SU-DHL-6 (cell line): Measurements from ENCODE around the gene MROH8.

Experiments
- H2AFZ ChIP-seq: fragments of 200-600 bp; sonication (generic); 2 replicates; pipeline ENCODE4 v1.6.1; 2014; ENCODE audit warnings: low read depth, mild to moderate bottlenecking, moderate library complexity, mixed read lengths, antibody characterized with exemption, low read length; ENCODE audit not compliant: severe bottlenecking
- H3F3A ChIP-seq: fragments of 200-600 bp; shearing (Covaris generic); 2 replicates; pipeline ENCODE4 v1.6.0; 2016; ENCODE audit warnings: antibody characterized with exemption, mild to moderate bottlenecking; ENCODE audit not compliant: insufficient read depth
- H3K27ac ChIP-seq: fragments of 200-600 bp; sonication (generic); 2 replicates; pipeline ENCODE4 v1.5.1; 2016; ENCODE audit warnings: low read depth, mild to moderate bottlenecking, low read length, moderate library complexity, mixed read lengths
- H3K27me3 ChIP-seq: fragments of 200-600 bp; sonication (generic), shearing (Covaris generic); 2 replicates; pipeline ENCODE4 v1.6.0; 2014; ENCODE audit warnings: mild to moderate bottlenecking, low read length
- H3K36me3 ChIP-seq: fragments of 200-600 bp; sonication (generic); 2 replicates; pipeline ENCODE4 v1.6.1; 2014; ENCODE audit warnings: mild to moderate bottlenecking, low read length, mixed read lengths
- H3K4me2 ChIP-seq: fragments of 300-600, 200-600 bp; shearing (Covaris generic), sonication (generic); 2 replicates; pipeline ENCODE4 v1.6.0; 2014; ENCODE audit warnings: low read length, low read depth, mild to moderate bottlenecking; ENCODE audit not compliant: poor library complexity, severe bottlenecking
- H3K4me3 ChIP-seq: fragments of 200-600 bp; sonication (generic); 2 replicates; pipeline ENCODE4 v1.5.1; 2014; ENCODE audit warnings: antibody characterized with exemption, low read length, mild to moderate bottlenecking, mixed read lengths; ENCODE audit not compliant: insufficient read depth, poor library complexity, severe bottlenecking
- H3K79me2 ChIP-seq: fragments of 200-600 bp; sonication (generic); 2 replicates; pipeline ENCODE4 v1.6.1; 2014; ENCODE audit warnings: mild to moderate bottlenecking, low read length, moderate library complexity; ENCODE audit not compliant: insufficient read depth
- H3K9ac ChIP-seq: fragments of 200-600 bp; sonication (generic); 2 replicates; pipeline ENCODE4 v1.7.0; 2014; ENCODE audit warnings: mild to moderate bottlenecking, low read length
- H3K9me2 ChIP-seq: fragments of 200-600 bp; sonication (generic); replicated peaks from 2 replicates; pipeline ENCODE4 v1.6.1; 2014; ENCODE audit warnings: low read length; ENCODE audit not compliant: insufficient read depth
- H3K9me3 ChIP-seq: fragments of 200-600 bp; sonication (generic); 2 replicates; pipeline ENCODE4 v1.6.1; 2014; ENCODE audit warnings: low read length, mixed read lengths; ENCODE audit not compliant: insufficient read depth
- H4K20me1 ChIP-seq: fragments of 200-600 bp; sonication (generic); 2 replicates; pipeline ENCODE4 v1.6.1; 2014; ENCODE audit warnings: low read depth, mild to moderate bottlenecking, antibody characterized with exemption, low read length, moderate library complexity, mixed read lengths
- CTCF ChIP-seq: fragments of 200-600 bp; sonication (generic); IDR thresholded peaks from one replicate; pipeline ENCODE4 v1.5.1; 2017; ENCODE audit warnings: antibody characterized with exemption, mild to moderate bottlenecking, low read length, moderate library complexity; ENCODE audit not compliant: insufficient read depth, poor library complexity, severe bottlenecking
- EZH2phosphoT487 ChIP-seq: fragments of 200-600 bp; sonication (generic), shearing (Covaris generic); conservative IDR thresholded peaks from 2 replicates; pipeline ENCODE4 v1.6.1; 2018; ENCODE audit warnings: mild to moderate bottlenecking, antibody characterized with exemption, low read length, moderate library complexity, mixed read lengths

The MROH8 gene

DNA sequence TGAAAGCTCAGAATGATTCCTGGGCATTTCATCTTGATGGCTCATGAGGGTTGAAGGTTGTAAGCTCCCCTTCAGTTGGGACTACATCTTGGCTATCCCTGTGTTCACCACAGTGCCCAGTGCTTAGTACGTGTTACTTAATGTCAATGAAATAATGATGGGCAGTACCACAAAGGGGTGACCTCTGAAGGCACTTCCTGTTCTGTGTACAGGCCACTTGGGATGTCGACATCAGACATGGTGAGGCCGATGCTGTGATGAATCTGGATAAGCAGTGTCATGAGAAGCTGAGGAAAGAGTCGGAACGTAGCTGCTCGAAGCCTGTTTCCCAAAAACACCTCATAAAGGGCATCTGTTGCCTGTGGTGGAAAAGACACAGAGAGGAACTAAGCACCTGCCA lies 55.9 kb downstream of the MROH8 start:
- Histone ChIP-seq H3K9ac (no peak overlapping the region), H3K27ac (no peak overlapping the region), H3K4me2 (no peak overlapping the region), H3K9me2 (no peaks in the 10 kb centered on the region), H3K9me3 (no peaks in the 10 kb centered on the region), H2AFZ (no peak overlapping the region), H3K79me2 (no peaks in the 10 kb centered on the region), H3F3A (no peaks in the 10 kb centered on the region), H4K20me1 (no peaks in the 10 kb centered on the region), H3K4me3 (no peak overlapping the region), H3K36me3 (no peaks in the 10 kb centered on the region), H3K27me3 (no peaks in the 10 kb centered on the region)
- TF ChIP-seq EZH2phosphoT487 (no peak), CTCF (no peak)

- H3K79me2 ChIP-seq: no peaks in the 10 kb centered on the region
- TF ChIP-seq CTCF (no peak), EZH2phosphoT487 (no peak)
- no peaks in the 10 kb centered on the region for H3F3A ChIP-seq
- no peaks in the 10 kb centered on the region for H3K9me2 ChIP-seq
- H3K4me2 ChIP-seq: no peak overlapping the region
- no peaks in the 10 kb centered on the region for H3K36me3 ChIP-seq
- no peaks in the 10 kb centered on the region for H4K20me1 ChIP-seq
- H3K4me3 ChIP-seq: no peak overlapping the region
- H2AFZ ChIP-seq: no peak overlapping the region
- no peak overlapping the region for H3K27ac ChIP-seq
- H3K9ac ChIP-seq: no peak overlapping the region
- H3K9me3 ChIP-seq: no peaks in the 10 kb centered on the region
- H3K27me3 ChIP-seq: no peaks in the 10 kb centered on the region
These were observed 58.9 kb downstream of the MROH8 start for GRCh38 chr20:37120497-37120896.

DNA sequence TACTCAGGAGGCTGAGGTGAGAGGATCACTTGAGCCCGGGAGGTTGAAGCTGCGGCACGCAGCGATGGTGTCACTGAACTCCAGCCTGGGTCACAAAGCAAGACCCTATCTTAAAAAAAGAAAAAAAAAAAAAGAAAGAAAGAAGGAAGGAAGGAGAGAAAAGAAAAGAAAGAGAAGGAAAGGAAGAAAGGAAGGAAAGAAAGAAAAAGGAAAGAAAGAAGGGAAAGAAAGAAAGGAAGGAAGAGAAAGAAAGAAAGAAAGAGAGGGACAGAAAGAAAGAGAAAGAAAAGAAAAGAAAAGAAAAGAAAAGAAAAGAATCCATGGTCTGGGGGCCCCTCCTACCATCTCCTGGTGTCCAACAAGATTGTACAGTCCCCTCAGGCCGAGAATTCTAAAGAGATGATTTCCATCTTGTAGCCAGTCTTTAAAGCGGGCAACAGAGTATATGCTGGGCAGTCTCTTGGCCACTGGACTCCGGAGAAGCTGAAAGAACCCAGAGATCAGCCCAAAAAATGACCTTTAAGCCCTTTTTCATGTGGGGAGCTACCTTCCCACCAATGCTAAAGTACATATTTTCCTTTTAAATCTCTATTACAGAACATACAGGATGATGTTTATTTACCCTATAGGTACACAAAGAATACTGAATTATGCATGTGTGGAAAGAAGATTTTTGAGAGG lies 59.9 kb downstream of the MROH8 start:
- Histone ChIP-seq H2AFZ (no peak overlapping the region), H3K9ac (no peak overlapping the region), H3K4me3 (no peak overlapping the region), H4K20me1 (no peaks in the 10 kb centered on the region), H3K36me3 (no peaks in the 10 kb centered on the region), H3K27me3 (no peaks in the 10 kb centered on the region), H3K27ac (no peak overlapping the region), H3F3A (no peaks in the 10 kb centered on the region), H3K79me2 (no peaks in the 10 kb centered on the region), H3K9me2 (no peaks in the 10 kb centered on the region), H3K4me2 (no peak overlapping the region), H3K9me3 (no peaks in the 10 kb centered on the region)
- no peak for TF ChIP-seq EZH2phosphoT487
- TF ChIP-seq CTCF: no peak
